Fibroblast of mammary gland (primary cell): ENCODE data around the gene SQOR.

Source experiments
- DNase-seq: peaks from one replicate; pipeline ENCODE4 v3.0.0-alpha.2; 2010; ENCODE audit warnings: low read depth
- H3K4me3 ChIP-seq: 2 replicates; pipeline ENCODE4 v1.5.1; 2011; ENCODE audit warnings: low read depth, mild to moderate bottlenecking, low read length, moderate library complexity; ENCODE audit not compliant: control insufficient read depth
- CTCF ChIP-seq: conservative IDR thresholded peaks from 2 replicates; pipeline ENCODE4 v1.5.1; 2011; ENCODE audit warnings: low read depth, low read length, inconsistent platforms; ENCODE audit not compliant: control insufficient read depth, insufficient read depth

The SQOR gene

GRCh38 chr15:45715528-45715927 is 80.7 kb downstream of the SQOR start:
- H3K4me3 ChIP-seq, result no peak overlapping the region
- TF ChIP-seq CTCF, result peak; percentile 44
- peak; percentile 26 for DNase-seq

GRCh38 chr15:45719490-45719889 is 84.7 kb downstream of the SQOR start:
- H3K4me3 ChIP-seq, result no peak overlapping the region
- TF ChIP-seq CTCF, result no peak
- peak; percentile 10 for DNase-seq

- no peak overlapping the region for H3K4me3 ChIP-seq
- no peak for TF ChIP-seq CTCF
- no peak for DNase-seq
These were observed 85.4 kb downstream of the SQOR start for GRCh38 chr15:45720183-45720582.

GRCh38 chr15:45728641-45729040 is 93.8 kb downstream of the SQOR start:
- DNase-seq, result no peak
- H3K4me3 ChIP-seq, result no peak overlapping the region
- TF ChIP-seq CTCF, result no peak

- TF ChIP-seq CTCF, result no peak
- peak; percentile 10 for DNase-seq
- no peak overlapping the region for H3K4me3 ChIP-seq
These were observed 94.3 kb downstream of the SQOR start for GRCh38 chr15:45729141-45729540.

- DNase-seq, result no peak
- TF ChIP-seq CTCF, result no peak
- no peak overlapping the region for H3K4me3 ChIP-seq
These were observed 96.5 kb downstream of the SQOR start for GRCh38 chr15:45731343-45731742.

GRCh38 chr15:45732662-45733061 is 97.8 kb downstream of the SQOR start:
- H3K4me3 ChIP-seq, result no peak overlapping the region
- no peak for TF ChIP-seq CTCF
- DNase-seq, result no peak
